HG03139 (cell line): Measurements from ENCODE around the gene NEK6.

Experiments used
- ATAC-seq: cut with Tn5 transposase; IDR thresholded peaks from one replicate; pipeline ENCODE4 v1.9.1; 2021; ENCODE audit not compliant: unreplicated experiment

NEK6 gene

GRCh38 chr9:124295159-124295794, 37.5 kb downstream of the NEK6 start:
- peak; percentile 25 for ATAC-seq

GRCh38 chr9:124296094-124296493, 38.3 kb downstream of the NEK6 start:
- ATAC-seq, result no peak

GRCh38 chr9:124296796-124297550, 39.2 kb downstream of the NEK6 start:
- no peak for ATAC-seq

GRCh38 chr9:124297551-124297901, 39.8 kb downstream of the NEK6 start:
- no peak for ATAC-seq

GRCh38 chr9:124297915-124298645, 40.3 kb downstream of the NEK6 start:
- no peak for ATAC-seq

- ATAC-seq, result no peak
Observed at GRCh38 chr9:124298646-124299235, 41.0 kb downstream of the NEK6 start.

GRCh38 chr9:124299515-124300090, 41.9 kb downstream of the NEK6 start:
- ATAC-seq, result no peak

- ATAC-seq, result no peak
Observed at GRCh38 chr9:124300312-124300711, 42.6 kb downstream of the NEK6 start.

- no peak for ATAC-seq
Observed at GRCh38 chr9:124302921-124303320, 45.2 kb downstream of the NEK6 start.

- ATAC-seq, result no peak
Observed at GRCh38 chr9:124303762-124304161, 46.0 kb downstream of the NEK6 start.

- ATAC-seq, result no peak
Observed at GRCh38 chr9:124304285-124304684, 46.5 kb downstream of the NEK6 start.

GRCh38 chr9:124306098-124306735, 48.5 kb downstream of the NEK6 start:
- no peak for ATAC-seq

GRCh38 chr9:124307379-124308030, 49.8 kb downstream of the NEK6 start:
- ATAC-seq, result no peak

- ATAC-seq, result no peak
Observed at GRCh38 chr9:124308606-124309491, 51.1 kb downstream of the NEK6 start.

- no peak for ATAC-seq
Observed at GRCh38 chr9:124309667-124310084, 51.9 kb downstream of the NEK6 start.

GRCh38 chr9:124311283-124311682, 53.5 kb downstream of the NEK6 start:
- no peak for ATAC-seq

GRCh38 chr9:124312290-124313265, 54.8 kb downstream of the NEK6 start:
- ATAC-seq, result no peak

GRCh38 chr9:124313940-124314339, 56.2 kb downstream of the NEK6 start:
- ATAC-seq, result no peak
